Myocyte (in vitro differentiated cells): ENCODE data around the gene WWC1. TPM values are rescaled to one million over a fixed set of nuclear protein-coding genes. Genes with fewer than 3 reads are reported as not detected.
"Not testable (repeated sequence)": the region's sequence is repeated elsewhere in the genome, so short reads cannot be mapped to it uniquely, and the experiment has no call there.

Experiments used
- DNase-seq: peaks from one replicate; pipeline ENCODE4 v3.0.0-alpha.2; 2012; ENCODE audit warnings: low read depth
- total RNA-seq: library from RNA; depleted of rRNA; stranded (reverse); fragments of >200 nt; gene quantifications from 2 replicates; pipeline ENCODE4 v1.2.3, GENCODE V29; 2014

Gene WWC1
- total RNA-seq, 1 donor from 2014 or later: 0.03 TPM

DNA sequence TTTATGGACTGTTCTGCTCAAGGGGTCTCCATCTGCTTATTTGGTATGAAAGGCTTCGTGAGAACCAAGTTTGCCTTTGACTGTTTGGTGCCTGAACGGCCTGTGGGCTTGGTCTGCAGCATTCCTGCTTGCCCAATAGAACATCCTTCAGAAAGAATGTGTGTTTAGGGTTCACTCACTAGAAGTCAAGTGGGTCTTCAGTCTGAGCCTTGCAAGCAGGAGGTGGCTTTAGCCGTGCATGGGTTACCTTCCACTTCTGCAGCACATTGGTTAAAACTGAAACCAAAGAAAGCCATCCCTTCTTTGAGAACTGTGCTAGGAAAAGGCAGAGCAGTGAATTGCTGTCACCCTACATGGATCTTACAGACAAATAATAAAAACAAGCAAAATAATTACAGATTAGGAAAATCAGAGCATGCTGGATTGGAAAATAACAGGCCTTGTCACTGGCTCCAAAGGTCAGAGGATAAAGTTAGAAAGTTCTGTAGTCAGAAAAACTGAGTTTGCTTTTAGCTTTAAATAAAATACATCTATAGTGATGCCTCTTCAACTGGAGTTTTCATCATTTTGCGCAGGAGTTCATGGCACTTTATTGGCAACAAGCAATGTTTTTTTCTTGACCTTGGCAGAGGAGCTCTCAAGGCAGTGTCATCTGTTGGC lies 16.6 kb downstream of the WWC1 start:
- DNase-seq: no peak

DNA sequence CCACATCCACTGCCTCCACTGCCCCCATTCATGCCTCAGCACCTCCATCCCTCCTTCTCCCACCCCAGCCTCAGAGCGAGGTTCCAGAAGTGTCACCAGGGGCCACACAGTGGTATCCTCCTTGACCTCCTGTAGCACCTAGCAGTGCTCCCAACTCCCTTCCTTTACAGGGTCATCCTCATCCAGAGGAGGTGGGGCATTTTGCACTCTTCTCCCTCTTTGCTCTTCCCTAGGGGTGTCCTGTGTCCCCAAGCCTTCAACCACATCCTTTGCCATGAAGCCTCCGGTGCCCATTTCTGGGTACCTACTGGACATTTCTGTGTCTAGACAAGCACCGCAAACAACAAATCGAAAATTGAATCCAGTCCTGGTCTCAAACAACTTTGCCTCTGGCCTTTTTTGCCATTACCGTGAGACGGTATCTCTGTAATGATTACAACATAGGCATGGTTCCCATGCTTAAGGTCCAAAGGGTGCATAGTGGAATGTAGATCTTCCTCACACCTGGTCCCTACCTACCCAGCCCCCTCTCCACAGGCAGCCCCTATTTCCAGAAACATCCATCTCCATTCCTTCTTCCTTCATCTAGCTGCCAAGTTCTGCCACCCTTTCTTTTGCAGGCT lies 17.6 kb downstream of the WWC1 start:
- no peak for DNase-seq

DNA sequence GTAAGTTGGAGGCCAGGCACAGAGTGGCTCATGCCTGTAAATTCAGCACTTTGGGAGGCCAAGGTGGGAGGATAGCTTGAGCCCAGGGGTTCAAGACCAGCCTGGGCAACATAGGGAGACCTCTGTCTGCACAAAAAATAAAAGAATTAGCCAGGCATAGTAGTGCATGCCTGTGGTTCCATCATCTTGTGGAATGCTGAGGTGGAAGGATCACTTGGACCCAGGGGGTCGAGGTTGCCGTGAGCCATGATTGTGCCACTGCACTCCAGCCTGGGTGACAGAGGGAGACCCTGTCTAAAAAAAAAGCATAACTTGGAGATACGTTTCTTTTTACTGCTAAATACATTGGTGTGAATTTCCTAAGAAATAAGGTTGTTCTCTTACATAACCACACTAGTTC lies 19.1 kb downstream of the WWC1 start:
- not testable (repeated sequence) for DNase-seq

DNA sequence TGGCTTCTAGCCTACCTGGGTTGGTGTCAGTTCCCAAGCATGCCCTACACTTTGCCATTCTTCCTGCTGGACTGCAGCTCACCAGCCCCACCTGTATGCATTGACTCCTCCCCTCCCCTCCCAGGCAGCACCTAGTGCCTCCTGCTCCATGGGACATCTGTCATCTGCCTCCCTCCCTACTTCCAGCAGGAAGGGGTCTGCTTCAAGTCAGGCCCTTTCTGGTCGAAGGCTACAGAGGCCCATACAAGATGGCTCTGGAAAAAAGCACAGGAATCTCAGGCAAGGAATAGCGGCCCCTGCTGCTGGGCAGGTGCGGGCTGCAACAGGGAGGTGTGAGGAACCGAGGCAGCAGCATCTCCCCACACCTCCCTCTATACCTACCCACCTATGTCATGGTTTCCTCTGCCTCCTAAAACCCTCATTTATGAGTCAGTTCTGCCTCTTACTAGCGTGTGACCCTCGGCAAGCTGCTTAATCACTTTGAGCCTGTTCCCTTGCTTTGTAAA lies 19.7 kb downstream of the WWC1 start:
- DNase-seq: no peak

DNA sequence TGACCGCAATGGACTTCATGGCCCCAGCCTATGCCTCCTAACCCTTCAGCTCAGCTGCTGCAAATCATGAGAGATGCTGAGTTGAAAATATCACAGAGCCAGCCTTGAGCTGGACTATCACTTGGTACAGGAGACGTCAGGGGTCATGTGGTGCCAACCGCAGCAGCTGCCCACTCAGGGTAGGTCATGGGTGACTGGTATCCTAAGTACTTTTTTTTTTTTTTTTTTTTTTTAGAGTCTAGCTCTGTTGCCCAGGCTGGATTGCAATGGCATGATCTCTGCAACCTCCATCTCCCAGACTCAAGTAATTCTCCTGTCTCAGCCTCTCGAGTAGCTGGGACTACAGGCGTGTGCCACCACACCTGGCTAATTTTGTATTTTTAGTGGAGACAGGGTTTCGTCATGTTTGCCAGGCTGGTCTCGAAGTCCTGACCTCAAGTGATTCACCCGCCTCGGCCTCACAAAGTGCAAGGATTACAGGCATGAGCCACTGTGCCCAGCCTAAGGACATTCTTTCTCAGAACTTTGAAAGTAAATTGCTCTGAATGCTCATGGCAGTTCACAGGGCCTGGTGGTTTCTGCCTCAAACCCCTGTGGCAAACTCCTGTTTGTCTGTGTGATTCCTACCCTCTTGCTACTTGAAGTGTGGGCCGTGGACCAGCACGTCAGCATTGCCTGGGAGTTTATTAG lies 21.3 kb downstream of the WWC1 start:
- DNase-seq: peak; percentile 29

DNA sequence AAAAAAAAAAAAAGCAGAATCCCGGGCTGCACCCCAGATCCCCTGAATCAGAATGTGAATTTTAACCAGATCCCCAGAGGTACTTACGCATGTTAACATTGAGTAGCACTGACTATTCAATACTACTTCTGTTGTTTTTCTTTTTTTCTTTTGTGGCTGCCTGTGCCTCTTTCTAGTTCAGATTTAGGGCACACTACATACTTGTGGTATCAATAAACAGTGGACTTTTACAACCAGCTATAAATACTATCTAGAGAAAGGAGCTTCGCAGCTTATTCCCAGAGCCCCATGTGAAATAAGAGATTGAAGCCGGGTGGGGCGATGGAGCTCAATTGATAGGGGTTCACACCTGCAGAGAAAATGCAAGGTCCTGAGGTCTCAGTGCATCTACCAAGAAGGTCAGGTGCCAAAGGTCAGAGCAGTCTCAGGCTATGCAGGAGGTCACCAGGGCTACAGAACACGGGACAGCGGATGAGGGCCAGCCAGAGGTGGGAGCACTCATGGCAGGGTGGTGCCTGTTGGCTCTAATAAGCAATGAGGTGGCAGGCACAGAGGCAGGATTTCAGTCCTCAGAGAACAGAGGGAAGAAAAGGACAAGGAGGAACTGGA lies 22.3 kb downstream of the WWC1 start:
- DNase-seq: no peak

DNA sequence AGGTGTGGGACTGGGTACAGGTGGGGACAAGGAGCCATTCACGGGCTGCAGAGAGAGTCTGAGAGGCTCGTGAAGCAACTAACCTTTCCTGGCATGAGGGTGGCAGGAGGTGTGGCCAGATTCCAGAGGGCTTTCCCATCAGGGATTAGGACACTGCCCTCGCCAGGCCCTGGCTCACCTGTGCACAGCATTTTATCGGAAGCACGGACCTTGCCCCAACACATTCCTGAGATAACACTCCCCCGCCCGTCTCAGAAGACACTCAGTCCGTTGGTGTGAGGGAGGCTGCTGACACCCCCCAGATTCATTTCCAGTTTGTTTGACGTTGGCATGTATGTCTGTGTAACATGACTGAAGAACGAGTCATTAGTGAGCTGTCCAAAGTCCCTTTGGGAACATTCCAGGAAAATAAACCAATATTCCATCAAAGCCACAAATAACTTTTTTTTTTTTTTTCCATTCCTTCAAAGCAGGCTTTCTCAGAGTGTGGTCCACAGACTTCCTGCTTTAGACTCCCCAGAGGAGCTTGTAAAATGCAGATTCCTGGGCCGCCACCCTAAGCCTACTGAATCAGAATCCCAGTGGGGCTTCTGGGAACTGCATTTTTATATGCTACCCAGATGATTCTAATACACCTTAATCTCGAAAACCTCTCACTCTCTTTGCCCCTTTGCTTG lies 23.4 kb downstream of the WWC1 start:
- DNase-seq: peak; percentile 17

DNA sequence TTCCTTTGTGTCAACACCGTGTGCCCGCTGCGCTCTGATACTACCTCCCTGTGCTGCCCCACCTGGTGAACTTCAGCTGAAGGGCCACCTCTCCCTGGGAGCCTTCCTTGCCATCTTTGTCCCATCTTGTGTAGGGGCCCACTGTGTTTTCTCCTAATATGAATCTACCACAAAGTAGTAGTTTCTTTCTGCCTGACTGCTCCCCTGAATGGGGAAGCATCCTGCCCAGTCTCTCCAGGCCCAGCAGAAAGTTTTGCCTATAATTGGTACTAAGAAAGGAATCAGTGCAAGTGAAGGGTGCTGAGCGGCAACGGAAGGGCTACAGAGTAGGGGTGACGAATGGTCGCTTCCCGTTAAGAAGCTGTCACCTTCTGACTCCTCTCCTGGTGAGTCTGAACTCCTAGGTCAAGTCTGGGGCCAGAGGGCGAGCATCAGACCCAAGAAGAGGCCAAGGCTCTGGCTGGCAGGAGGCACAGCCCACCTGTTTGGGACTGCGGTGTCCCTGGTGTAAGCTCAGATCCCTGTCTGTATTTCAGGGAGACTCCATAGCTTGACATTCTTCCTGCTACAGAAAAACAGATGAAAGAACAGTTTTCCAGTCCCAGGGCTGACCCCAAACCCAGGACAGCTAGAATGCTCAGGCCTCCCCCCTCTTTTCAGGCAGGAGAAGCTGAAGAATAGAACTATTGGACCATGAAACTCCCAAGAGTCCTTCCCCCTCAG lies 24.1 kb downstream of the WWC1 start:
- DNase-seq: no peak

DNA sequence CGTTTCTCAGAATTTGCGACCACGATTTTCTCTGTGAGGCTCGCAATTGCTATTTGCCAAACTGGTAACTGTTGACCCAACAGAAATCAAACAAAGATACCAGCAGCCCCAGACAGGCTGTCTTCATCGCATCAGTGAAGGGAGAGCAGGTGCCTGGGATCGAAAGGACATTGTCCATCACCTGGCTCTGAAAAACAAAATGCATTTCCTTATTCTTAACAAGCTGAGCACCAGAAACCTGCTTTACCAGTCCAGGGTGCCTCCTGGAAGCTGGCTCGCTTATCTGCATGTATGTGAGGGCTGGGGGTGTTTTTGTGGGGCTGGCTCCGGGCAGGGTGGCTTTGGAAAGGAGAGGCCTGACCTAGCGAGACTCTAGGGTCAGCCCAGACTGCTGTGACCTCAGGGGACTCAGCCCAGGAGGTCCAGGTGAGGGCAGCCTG lies 24.7 kb downstream of the WWC1 start:
- DNase-seq: no peak

DNA sequence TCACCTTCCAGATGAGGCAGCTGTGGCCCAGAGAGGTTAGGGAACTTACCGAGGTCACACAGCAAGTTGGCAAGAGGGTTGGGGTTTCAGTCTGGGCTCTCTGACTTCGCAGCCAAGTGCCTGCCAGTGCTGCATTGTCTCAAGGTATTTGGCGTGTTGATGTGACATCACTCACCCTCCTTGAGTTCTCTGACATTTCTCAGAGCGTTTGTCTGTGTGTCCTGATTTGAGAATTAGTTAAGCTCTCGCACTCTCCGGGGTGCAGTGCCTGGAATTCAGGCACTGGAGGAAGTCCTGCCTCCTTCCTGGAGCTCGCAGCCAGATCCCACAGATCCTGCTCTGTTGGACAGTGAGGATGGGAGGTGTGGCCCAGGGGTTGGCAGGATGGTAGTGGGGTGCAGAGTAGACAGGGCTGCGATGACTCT lies 25.7 kb downstream of the WWC1 start:
- DNase-seq: no peak

DNA sequence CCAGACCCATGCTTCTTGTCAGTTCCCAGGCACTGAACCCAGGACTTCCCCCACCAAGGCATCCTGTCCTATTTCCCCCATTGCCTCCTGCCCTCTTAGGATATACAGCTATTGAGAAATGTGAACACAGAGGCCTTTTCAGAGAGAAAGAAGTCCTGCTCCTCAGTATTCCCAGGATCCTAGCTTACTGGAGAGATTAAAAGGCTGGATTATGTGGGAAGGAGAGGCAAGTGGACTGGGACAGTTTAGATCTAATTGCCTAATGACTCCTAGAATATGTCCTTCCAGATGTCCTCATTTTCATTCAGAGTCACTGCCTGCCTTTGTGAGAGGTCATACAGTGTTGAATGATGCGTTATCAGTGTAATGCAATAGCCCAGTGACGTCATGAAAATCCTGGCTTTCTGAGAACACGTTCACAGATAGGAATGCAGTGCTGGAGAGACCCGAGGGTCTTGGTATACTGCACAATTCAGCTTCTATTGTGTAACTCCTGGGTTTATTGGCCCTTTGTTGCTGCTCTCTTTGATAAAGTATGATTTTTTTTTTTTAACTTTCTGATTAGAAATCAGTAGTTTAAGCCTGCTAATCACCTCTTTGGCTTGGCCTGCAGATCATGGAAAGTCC lies 26.2 kb downstream of the WWC1 start:
- DNase-seq: peak; percentile 41

DNA sequence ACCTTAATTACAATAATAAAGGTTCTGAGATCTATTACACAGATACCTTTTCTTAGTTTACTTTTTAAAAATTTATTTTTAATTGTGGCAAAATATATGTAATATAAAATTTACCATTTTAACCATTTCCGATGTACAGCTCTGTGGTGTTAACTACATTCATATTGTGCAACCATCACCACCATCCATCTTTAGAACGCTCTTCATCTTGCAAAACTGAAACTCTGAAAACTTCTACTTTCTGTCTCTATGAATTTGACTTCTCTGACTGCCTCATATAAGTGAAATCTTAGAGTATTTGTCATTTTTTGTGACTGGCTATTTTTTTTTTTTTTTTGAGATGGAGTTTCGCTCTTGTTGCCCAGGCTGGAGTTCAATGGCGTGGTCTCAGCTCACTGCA lies 26.8 kb downstream of the WWC1 start:
- DNase-seq: no peak

DNA sequence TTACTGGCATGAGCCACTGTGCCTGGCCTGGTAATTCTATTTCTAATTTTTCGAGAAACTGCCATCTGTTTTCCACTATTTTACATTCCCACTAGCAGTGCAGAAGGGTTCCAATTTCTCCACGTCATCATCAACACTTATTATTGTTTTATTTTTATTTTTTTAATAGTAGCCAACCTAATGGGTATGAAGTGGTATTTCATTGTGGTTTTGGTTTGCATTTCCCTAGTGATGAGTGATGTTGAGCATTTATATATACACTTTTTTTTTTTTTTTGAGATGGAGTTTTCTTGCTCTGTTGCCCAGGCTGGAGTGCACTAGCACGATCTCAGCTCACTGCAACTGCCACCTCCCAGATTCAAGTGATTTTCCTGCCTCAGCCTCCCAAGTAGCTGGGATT lies 28.3 kb downstream of the WWC1 start:
- no peak for DNase-seq

DNA sequence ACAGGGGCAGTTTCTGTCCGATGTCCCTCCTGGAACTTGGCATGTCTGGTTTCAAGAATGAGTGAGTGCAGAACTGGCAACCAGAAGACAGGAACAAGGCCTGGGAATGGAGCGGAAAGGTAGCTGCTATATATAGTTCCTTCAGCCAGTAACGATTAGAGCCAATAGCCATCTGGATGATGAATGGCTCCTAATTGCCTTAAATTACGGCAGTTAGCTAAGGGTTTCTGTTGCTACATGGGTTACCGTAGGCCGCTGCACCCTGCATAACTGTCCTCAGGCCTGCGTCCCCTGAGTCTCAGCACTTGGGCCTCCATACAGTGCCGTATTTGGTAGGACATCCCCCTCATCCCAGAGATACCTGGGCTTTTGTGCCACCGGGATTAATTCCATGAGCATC lies 29.4 kb downstream of the WWC1 start:
- no peak for DNase-seq

DNA sequence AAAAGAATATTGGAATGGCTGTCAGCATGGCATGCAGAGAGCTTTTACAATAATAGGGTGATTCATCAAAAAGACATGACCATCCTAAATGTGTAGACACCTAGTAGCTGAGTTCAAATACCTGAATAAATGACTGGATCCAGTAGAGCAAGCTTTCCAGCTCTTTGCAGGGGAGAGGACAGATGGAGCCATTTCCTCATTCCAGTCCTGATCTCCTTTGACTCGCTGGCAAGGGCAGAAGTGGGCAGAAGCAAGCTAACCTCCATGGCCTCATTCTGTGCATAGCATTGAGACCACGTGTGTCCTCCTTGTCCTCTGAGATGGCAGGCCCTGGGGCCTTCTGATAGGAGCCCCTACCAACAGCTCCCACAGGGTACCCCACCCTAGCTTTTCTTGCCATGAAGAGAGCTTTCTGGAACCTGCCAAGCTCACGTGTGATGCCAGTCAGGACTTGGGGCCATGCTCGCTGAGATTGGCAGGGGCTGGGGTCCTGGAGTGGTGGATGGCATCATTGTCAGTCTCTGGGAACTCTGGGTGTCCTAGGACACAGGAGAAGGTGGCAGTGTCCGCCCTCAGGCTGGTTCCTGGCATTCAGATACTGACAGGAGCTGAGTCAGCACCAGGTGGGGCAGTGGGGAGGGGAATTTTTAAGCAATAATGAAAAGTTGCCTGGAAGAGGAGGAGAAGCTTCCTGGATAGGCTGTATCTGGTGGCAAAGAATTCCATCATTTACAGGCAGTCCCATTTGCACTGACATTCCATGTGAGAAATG lies 33.6 kb downstream of the WWC1 start:
- DNase-seq: no peak

DNA sequence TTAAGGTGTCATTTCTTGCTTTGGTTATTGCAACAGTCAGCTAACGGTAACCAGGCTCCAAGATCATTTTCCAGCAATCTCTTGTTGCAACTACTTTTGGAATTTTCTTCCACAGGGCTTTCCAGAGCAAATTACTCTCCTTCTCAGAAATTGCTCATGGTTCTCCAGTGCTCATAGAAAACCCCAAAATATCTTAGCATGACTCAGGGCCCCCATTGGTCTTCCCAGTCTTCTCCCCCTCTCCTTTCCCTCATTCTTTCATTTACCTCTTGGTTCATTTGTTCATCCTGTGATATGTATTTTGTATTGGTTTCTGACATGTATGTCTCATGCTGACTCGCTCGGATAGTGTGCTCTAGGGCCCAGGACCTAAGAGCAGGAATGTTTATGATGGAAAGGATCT lies 35.6 kb downstream of the WWC1 start:
- no peak for DNase-seq

DNA sequence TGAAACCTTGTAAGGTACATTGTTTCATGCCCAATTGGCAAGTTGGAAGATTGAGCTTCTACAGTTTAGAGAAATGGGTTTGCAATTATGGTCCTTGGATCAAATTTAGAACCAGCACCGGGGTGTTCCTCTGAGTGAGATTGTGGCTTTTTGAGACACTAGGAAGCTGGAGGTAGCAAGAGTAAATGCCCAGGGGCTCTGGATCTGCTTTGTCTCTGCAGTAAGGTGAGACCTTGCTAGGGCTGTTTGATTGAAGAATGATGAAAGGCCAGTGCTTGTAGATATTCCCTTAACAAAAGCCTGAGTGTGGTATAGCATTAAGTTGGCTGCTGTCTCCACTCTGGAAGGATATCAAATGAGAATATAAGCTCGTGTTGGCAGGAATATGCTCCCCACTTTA lies 36.0 kb downstream of the WWC1 start:
- no peak for DNase-seq

DNA sequence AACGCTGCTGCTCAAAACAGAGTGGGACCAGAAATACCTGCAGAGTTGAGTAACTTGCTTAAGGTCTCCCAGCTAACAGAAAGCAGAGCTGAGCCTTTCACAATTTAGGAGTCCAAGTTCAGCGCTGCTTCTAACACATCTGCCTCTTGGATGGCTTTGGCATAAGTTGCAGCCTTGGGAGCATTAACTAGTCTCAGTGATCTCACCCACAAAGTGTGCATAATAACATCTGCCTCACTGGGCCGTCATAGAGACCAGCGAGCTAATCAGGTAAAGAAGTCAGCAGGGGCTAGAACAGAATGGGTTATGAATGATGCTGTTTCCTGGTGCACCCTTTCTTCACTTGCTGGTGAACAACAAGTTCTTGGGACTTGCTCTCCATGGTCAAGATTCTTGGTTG lies 36.5 kb downstream of the WWC1 start:
- no peak for DNase-seq

DNA sequence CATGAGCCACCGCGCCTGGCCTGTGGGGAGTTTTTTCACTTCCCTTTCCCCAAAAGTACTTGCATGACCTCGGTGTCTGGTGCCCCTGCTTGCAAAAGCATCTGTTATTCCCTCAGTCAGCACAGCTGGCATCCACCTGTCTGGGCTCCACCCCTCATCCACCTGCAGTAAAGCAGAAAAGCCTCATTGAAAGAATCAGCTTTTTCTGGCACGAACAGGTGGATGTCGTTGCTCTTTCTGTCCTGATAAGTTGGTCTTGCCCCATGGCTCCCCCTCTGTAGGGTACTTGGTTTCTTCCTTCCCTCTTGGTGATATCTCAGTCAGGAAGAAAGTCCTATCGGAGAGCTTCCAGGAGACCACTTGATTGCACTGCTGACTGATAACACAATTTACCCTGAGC lies 37.4 kb downstream of the WWC1 start:
- peak; percentile 1 for DNase-seq

DNA sequence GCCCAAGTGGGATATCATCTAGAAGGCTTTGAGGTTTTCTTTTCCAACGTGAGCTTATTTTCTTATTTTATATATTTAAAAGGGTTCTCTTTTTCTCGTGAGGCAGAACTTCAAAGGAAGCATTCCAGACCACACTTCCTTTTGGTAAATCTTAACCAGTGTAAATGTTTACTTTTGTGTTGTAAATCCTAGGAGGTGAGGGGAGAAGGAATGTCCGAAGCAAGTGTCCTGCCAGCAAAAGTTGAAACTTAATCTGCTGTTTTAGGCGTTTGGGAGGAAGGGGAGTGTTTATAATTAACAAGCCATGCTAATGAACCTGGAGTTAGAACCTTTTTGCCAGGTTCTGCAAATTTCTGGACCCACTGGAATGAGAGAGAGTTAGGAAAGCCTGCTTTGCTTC lies 37.9 kb downstream of the WWC1 start:
- no peak for DNase-seq
